Endometrial microvascular endothelial cells (primary cell): ENCODE measurements around the gene SH3GL3. TPM values are rescaled to one million over a fixed set of nuclear protein-coding genes. Genes with fewer than 3 reads are reported as not detected.

Source experiments
- in situ Hi-C: cut with HindIII; loops from 2 replicates; pipeline ENCODE4 v1.10.0; 2017; ENCODE audit warnings: low sequenced_read_pairs, low pct_unique_long_range_greater_than_20kb; ENCODE audit errors: inconsistent ontology term
- total RNA-seq: library from RNA; depleted of rRNA; stranded (reverse); fragments of >200 nt; gene quantifications from one replicate; pipeline ENCODE4 v1.2.3, GENCODE V29; 2015; ENCODE audit errors: inconsistent ontology term

The SH3GL3 gene
- total RNA-seq, 1 donor from 2014 or later, result not detected

DNA sequence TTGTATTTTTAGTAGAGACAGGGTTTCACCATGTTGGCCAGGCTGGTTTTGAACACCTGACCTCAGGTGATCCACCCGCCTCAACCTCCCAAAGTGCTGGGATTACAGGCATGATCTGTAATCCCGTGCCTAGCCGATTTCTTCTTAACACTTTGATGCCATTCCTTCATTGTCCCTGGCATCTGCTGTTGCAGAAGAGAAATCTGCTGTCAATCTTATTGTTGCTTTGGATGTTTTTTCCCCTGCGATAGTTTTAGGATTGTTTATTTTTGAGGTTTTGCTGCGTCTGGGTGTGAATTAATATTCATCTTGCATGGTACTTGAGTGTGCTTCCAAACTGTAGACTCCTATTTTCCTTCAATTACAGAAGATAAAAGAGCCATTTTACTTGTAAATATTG lies 107.4 kb downstream of the SH3GL3 start:
- in situ Hi-C loops, result no loop called here

- in situ Hi-C loops, result no loop called here
Observed at GRCh38 chr15:83555383-83555782, 108.2 kb downstream of the SH3GL3 start.

DNA sequence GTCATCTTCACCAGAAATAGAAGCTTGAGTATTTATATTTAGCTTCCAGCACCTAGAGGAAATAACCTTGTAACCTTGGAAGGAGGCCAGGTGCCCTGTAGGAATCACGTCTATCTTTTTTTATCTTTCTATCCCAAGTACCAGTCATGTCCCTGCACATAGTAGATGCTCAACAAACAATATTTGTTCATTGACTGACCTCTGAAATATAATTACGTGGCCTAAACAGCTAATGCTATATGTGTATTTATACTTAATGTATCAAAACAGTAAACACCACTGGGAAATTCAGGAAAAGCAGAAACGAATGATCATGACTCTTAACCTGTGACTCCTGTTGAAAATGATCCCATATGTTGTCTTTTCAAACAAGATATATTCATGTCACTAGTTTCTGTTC lies 108.9 kb downstream of the SH3GL3 start:
- in situ Hi-C loops, result no loop called here

- in situ Hi-C loops, result no loop called here
Observed at GRCh38 chr15:83556754-83557153, 109.6 kb downstream of the SH3GL3 start.

DNA sequence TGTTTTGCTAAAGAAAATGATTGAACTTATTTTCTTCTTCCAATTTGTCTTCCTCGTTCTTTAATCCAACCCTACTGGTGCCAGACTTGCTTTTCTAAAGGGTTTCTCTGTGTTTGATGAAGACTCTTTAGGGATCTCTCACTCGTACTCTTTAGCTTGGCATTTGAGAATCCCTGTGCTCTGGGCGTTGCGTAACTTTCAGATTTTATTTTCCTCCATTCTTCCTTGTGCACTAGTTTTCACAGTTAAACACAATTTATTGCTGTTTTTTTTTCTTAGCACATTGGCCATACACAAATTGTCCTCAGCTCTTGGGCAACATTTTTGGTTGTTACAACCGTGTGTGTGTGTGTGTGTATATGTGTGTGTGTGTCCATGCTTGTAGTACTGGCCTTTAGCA lies 111.0 kb downstream of the SH3GL3 start:
- in situ Hi-C loops, result no loop called here

GRCh38 chr15:83559310-83559966 lies 112.3 kb downstream of the SH3GL3 start:
- in situ Hi-C loops, result no loop called here

- in situ Hi-C loops, result no loop called here
Observed at GRCh38 chr15:83561661-83562060, 114.5 kb downstream of the SH3GL3 start.

DNA sequence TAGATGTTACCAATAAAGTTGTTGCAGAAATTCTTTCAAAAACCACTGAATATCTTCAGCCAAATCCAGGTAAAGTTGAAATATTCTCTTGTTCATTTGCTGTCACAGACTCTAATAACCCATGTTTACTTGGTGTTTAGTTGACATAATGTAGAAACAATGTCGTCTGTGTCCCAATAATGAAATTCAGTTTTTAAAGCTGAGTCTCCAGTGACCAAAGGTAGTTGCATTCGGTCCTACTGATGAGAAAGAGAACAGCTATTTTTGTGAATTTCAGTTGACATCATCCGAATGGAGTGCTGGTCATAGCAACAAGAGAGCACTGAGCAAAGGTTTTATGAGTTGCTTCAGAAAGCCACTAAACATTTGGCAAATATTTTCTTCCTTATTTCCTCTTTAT lies 118.0 kb downstream of the SH3GL3 start:
- in situ Hi-C loops, result no loop called here

DNA sequence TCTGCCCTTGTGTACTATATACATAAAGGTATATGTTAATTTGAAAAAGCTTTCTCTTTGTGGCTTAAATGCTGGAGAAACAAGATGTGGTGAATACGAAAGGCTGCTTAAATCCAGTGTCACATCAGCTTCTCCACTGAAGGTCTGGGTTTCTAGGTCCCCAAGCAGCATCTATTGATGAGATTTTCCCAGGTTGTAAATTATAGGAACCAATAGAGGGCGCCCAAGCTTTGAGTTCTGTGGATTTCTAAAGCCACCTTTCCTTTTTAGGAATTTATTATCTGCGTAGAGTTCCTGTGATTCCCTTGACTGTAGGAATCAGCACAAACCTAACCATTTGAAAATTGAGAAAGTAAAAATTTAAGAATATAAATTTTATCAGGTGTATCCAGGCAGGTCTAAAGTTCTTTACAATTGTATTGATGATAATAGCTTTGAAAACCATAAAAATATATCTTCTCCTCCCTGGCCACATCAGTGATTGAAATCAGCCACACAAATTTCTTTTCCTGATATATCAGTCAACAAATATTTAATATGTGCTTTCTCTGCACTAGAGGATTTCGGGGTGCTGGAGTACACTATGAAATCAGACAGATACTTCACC lies 118.5 kb downstream of the SH3GL3 start:
- in situ Hi-C loops, result no loop called here

GRCh38 chr15:83567318-83567717 lies 120.2 kb downstream of the SH3GL3 start:
- in situ Hi-C loops, result no loop called here

DNA sequence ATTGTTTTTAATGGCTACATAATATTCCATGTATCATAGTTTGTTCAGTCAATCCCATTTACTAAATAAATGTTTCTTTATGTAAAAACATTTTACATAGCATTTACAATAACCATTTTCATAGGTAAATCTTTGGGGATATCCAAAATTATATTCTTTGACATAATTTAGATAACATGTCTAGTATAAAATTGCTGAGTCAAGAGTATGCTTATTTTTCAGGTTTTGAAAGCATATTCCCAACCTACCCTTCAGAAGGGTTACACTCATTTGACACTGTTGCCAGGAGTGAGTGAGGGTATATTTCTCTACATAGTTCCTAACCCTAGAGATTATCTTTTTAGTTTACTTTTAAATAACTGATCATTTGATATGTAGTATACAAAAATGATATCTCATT lies 122.2 kb downstream of the SH3GL3 start:
- in situ Hi-C loops, result no loop called here

DNA sequence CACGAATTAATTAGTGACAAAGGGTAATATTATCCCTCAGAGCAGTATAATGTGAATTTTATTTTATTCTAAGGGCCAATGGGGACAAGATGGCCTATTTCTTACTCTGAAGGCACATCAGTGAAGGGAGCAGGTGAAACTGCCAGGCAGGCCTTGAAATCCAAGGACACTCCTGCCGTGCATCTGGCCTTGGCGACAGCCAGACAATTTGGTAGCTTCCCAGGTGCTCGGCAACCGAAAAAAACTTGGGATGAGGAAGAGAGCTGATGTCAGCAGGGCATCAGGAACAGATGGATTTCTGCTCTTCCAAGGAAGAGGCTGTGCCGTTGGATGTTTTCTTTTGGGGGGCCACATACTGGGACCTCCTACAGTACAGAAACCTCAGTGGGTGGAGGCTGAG lies 123.6 kb downstream of the SH3GL3 start:
- in situ Hi-C loops, result no loop called here

DNA sequence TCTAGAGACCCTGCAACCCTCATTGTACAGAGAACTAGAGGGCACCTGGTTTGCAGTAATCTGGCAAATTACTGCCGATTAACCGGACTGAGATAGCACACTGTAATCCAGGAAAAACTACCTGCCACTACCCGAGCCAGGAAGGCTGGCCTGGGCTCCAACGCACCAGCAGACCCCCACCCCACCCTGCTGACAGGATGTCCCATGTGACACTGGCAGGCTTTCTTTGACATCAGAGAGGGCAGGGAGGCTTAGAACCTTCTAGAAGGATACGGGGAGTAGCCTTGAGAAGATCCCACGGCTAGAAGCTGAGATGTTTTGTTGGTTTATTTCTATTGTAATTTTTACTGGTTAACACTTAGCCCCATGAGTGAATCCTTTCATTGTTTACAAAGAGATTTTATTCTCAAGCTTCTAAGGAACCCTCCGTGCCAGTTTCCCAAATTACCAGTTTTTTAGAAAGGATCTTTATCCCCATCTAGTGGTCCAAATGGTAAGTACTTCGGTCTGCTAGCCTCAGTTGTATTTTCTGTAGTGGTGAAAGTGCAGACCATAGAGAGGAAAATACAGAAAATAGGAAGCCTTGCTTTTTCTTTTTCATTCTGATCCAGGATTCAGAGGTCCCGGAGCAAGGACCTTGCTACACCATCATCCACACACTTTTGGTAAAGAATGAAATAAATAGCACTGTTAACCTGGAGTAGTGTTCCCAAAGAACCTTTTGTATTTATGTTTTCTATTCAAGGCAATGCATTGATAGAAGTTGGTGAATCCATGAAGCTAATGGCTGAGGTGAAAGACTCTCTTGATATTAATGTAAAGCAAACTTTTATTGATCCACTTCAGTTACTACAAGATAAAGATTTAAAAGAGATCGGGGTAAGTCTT lies 124.9 kb downstream of the SH3GL3 start:
- in situ Hi-C loops, result no loop called here

- in situ Hi-C loops, result no loop called here
Observed at GRCh38 chr15:83574345-83574744, 127.2 kb downstream of the SH3GL3 start.

GRCh38 chr15:83578691-83579090 lies 131.6 kb downstream of the SH3GL3 start:
- in situ Hi-C loops, result no loop called here

GRCh38 chr15:83581381-83581780 lies 134.2 kb downstream of the SH3GL3 start:
- in situ Hi-C loops, result no loop called here

GRCh38 chr15:83582381-83582780 lies 135.2 kb downstream of the SH3GL3 start:
- in situ Hi-C loops, result no loop called here

- in situ Hi-C loops, result no loop called here
Observed at GRCh38 chr15:83585601-83586335, 138.6 kb downstream of the SH3GL3 start.

DNA sequence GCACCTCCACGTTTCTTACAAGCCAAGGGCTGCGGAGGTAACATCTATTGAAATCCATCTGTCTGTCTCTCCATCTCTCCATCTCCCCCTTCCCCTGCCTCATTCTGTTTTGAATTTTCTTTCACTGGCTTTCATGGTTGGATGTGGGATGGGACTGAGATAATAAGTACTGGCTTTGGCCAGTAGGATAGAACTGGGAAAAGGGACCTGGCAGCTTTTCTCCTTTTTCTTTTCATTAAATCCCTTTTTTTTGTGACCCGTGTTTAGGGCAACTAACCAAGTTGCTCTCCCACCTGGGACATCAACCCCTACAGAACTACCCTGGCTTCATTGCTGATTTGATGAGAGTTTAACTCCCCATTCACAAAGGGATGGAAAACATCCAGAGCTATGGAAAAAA lies 139.9 kb downstream of the SH3GL3 start:
- in situ Hi-C loops, result no loop called here
